Amniotic stem cell (primary cell): Measurements from ENCODE around the gene KIAA1614.
"Not testable (repeated sequence)": the region's sequence is repeated elsewhere in the genome, so short reads cannot be mapped to it uniquely, and the experiment has no call there.

Experiments
- DNase-seq: peaks from one replicate; lab custom pipeline; 2025; lab: John Stamatoyannopoulos, UW

The KIAA1614 gene

DNA sequence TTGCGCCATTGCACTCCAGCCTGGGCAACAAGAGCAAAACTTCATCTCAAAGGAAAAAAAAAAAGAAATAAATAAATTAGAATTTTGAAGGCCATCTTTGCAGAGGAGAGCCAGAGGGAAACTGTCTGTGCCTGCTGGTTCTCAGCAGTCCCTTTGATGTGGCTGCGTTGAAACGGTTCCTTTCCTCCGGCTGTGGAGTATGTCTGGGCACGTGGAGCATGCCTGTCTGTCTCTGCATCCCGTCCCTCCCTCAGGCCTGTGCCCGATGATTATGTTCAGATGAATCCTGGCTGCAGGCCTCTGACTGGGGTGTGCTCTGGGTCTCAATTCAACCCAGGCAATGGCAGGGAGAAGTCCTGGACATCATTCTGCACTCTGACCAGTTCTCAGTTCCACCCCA is 33.4 kb downstream of the KIAA1614 start:
- DNase-seq = no peak

DNA sequence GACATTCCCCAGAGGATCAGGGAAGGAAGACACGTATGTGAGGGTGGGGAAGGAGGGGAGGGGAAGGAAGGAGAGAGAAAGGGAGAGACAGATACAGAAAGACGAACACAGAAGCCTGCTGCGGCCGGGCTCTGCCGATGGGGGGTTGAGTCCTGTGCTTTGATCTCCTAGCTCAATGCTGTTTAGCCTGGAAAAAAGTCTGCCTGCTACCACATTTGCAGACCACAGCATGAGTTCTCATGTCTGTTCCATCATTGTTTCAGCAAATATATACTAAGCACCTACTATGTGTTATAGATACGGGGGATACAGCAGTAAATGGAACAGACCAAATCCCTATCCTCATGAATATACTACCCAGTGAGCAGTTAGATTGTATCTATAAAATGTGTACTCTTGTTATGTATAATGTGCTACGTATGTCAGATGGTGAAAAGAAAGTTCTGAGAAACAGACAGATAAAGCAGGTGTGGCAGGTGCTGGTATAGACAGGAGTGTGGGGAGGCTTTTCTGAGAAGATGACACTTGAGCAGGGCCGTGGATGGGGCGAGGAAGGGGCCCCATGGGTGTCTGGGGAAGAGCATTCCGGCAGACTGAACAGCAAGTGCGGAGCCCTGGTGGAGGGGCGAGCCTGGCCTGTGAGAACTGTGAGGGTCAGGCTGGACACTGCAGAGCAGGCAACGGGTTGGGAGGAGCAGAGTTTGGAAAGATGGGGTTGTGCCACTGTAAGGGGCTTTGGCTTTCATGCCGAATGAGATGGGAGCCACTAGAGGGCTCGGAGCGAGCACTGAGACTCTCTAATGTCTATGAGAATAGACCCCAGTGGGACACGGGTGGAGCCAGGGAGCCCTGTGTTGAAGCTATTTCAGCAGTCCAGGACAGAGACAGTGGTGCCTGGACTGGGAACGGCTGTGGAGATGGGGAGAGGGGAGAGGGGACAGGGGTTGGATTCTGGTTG is 34.1 kb downstream of the KIAA1614 start:
- no peak for DNase-seq

GRCh38 chr1:180947499-180947885 is 34.8 kb downstream of the KIAA1614 start:
- no peak for DNase-seq

GRCh38 chr1:180947901-180948640 is 35.4 kb downstream of the KIAA1614 start:
- no peak for DNase-seq

- no peak for DNase-seq
Measured at GRCh38 chr1:180948641-180949615, 36.2 kb downstream of the KIAA1614 start.

- no peak for DNase-seq
Measured at GRCh38 chr1:180949616-180950000, 36.9 kb downstream of the KIAA1614 start.

- DNase-seq = no peak
Measured at GRCh38 chr1:180950321-180950720, 37.6 kb downstream of the KIAA1614 start.

- no peak for DNase-seq
Measured at GRCh38 chr1:180951186-180951745, 38.6 kb downstream of the KIAA1614 start.

GRCh38 chr1:180951836-180952656 is 39.3 kb downstream of the KIAA1614 start:
- no peak for DNase-seq

DNA sequence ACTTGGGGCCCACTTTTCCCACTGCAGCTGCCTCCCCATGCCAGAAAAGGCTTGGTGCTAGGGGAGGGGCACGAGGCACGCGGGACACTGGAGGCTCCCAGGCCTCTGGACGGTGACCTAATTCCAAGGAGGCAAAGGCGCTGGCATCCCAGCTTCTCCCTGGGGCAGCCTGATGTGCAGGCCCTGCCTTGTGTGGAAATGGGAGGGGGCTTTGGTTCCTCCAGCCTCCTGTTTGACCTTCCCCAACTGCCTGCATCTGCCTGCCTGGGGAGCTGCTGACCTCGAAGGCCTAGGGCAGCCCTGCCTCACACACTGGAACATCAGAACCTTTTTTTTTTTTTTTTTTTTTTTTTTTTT is 39.9 kb downstream of the KIAA1614 start:
- DNase-seq = no peak

- no peak for DNase-seq
Measured at GRCh38 chr1:180953291-180954004, 40.8 kb downstream of the KIAA1614 start.

- DNase-seq = no peak
Measured at GRCh38 chr1:180954005-180954800, 41.5 kb downstream of the KIAA1614 start.

GRCh38 chr1:180954801-180955165 is 42.1 kb downstream of the KIAA1614 start:
- no peak for DNase-seq

DNA sequence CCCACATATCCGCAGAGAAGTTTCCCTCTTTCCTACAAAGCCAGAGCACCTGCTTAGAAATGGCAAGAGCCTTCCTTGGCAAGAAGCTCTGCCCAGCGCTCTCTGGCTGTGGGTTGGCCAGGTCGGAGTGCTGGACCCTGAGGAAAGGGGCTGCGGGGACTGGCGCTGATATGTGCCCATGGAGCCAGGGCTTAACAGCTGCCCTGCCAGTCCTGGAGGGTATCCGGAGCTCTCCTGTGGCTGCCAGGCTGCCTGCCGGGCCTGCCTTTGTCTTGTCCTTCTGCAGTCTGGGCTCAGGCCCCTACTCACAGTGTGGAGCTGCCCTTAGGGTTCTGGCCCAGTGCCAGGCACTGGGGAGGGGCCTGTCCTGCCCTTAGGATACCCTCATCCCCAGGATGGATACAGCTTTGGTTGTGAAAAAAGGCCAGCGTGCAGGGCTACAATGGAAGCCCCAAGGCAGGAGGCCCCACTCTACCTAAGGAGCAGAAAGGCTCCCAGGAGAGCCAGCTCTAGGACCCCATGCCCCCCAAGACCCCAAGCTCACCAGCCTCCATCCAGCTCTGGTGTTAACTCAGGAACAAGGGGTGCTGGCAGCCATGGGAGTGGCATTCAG is 43.4 kb downstream of the KIAA1614 start:
- DNase-seq = no peak

GRCh38 chr1:180959620-180960019 is 46.9 kb downstream of the KIAA1614 start:
- DNase-seq = not testable (repeated sequence)

GRCh38 chr1:180961622-180962021 is 48.9 kb downstream of the KIAA1614 start:
- DNase-seq = no peak

DNA sequence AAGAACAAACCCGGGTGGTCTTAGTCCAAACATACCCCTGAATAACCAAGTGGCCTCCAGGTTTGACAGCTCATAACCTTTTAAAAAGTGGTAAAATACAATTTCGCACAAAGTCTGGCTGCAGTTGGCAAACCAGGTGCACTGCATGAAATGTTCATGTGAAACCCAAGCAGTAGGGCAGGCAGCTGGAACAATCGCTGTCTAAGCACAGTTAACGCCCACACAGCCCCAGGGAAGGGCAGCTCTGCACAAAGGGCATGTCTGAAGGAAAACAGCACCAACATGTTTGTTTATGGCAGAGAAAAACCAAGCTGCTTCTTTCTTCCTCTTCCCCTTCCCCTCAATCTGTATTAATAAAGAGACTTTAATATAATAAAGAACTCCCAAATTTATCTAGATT is 49.5 kb downstream of the KIAA1614 start:
- no peak for DNase-seq

DNA sequence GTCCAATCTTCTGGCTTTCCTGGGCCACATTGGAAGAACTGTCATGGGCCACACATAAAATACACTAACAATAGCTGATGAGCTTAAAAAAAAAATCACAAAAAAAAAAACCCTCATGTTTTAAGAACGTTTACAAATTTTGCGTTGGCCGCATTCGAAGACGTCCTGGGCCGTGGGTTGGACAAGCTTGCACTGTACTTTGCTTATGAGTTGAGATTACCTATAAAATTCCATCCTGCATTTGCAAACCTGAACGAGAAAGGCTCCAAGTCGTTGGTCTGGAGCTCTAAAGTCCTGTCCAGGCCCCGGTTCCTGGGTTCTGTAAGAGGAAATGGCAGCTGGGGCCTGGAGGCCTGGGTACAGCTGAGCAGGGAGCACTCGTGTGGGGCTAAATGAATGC is 51.4 kb downstream of the KIAA1614 start:
- DNase-seq = no peak

DNA sequence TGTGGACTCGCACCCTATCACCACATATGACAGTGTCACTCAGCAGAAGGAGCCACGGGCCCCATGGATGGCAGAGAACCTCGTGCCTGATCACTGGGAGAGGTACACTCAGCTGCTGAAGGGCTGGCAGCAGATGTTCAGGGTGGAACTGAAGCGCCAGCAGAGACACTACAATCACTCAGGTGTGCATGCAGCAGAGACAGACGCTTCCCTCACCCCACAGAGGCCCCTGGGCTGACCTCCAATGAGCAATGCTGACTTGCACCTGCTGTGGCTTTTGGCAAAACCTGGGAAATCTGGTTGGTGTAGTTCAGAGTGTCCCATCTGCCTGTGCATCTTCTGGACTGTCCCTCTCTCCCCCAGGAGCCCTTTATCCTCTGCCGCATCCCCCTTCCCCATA is 51.9 kb downstream of the KIAA1614 start:
- no peak for DNase-seq
